ENCODE data around the gene NUP43.
"Not testable (repeated sequence)": the region's sequence is repeated elsewhere in the genome, so short reads cannot be mapped to it uniquely, and the experiment has no call there.

The NUP43 gene, protein sequence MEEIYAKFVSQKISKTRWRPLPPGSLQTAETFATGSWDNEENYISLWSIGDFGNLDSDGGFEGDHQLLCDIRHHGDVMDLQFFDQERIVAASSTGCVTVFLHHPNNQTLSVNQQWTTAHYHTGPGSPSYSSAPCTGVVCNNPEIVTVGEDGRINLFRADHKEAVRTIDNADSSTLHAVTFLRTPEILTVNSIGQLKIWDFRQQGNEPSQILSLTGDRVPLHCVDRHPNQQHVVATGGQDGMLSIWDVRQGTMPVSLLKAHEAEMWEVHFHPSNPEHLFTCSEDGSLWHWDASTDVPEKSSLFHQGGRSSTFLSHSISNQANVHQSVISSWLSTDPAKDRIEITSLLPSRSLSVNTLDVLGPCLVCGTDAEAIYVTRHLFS

DNA sequence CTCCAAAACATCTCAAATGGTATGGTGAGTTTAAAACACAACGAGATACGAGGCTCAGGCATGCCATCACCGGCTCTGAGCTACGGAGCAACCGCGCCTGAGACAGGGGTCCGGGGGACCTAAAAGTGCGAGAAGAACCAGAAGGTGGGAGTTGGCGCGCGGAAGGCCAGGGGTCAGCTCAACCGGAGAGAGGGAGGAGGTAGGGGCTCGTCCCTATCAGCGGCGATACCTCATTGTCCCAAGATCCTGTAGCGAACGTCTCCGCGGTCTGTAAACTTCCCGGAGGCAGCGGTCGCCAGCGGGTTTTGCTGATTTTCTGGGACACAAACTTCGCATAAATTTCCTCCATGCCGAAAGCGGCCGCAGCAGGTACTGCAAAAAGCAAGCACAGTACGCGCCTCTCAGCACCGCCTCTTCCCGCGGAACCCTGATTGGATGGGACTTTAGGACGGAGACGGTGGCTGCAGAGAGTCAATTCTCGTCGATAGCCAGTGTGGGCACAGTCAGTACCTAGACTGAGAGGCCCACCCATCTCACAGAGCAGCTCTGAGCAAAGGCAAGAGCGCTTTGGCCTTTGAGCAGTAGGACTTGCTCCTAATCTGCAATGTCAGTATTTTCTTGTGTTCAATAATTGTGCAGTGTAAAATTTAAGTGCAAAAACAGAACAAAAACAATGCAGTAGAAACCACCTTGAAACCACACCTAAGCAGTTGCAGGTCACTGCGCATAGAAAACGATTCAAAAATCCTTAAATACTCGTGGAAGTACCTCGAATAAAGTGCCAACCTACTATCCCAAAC is at the start of gene NUP43:
Gene NUP43 (minus strand): TSS at position 383 of the 800 bp plus-strand sequence. CDS start 34 bp downstream, at position 349.
- peak; percentile 91 for DNase-seq

DNA sequence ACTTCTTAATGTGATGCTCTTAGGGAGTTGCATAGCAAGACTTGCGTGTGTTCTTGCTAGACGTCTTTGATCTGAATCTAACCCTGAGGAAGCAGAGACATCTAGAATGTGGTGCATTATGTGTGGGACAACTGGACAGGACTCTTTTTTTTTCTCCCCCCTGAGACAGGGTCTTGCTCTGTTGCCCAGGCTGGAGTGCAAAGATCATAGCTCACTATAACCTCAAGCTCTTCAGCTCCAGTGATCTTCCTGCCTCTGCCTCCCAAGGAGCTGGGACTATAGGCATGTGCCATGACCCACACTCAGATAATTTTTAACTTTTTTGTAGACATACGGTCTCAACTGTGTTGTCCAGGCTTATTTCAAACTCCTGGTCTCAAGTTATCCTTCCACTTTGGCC is 37.2 kb upstream of the NUP43 start:
- DNase-seq: no peak

DNA sequence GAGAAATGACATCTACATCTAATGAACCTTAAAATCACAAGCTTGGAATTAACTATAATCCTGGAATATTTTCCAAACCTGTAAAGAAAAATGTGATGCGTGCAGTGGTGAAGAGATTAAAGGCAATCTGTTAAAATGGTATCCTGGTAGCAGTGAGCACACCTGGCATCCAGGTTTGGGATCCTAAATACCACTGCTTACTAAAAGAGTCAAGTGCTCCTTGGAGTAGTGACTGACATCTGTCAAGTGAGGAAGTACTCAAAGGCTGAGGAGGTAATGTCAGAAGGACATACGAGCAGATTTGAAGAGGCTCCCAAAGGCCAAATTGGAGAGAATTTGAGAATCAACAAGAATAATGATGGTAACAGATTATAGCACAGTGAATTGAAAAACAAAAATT is 36.0 kb upstream of the NUP43 start:
- DNase-seq: no peak

DNA sequence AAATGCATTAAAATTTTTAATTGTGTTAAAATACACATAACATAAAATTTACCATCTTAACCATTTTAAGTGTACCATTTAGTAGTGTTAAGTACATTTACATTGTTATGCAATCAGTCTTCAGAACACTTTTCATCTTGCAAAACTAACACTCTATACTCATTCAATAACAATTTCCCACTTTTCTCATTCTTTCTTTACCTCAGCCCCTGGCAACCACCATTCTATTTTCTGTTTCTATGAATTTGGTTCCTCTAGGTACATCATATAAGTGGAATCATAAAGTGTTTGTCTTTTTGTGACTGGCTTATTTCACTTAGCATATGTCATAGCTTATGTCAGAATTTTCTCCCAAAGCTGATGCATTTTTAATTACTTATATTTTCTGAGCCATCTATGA is 35.4 kb upstream of the NUP43 start:
- no peak for DNase-seq

DNA sequence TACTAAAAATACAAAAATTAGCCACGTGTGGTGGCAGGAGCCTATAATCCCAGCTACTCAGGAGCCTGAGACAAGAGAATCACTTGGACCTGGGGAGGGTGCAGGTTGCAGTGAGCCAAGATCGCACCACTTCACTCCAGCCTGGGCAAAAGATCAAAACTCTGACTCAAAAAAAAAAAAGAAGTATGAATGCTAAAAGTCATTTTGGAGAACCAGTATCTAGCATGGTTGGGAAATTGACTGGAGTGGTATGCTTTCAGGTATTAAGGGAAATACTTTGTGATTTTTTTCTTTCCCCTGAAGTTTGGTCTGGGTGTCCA is 33.3 kb upstream of the NUP43 start:
- no peak for DNase-seq

DNA sequence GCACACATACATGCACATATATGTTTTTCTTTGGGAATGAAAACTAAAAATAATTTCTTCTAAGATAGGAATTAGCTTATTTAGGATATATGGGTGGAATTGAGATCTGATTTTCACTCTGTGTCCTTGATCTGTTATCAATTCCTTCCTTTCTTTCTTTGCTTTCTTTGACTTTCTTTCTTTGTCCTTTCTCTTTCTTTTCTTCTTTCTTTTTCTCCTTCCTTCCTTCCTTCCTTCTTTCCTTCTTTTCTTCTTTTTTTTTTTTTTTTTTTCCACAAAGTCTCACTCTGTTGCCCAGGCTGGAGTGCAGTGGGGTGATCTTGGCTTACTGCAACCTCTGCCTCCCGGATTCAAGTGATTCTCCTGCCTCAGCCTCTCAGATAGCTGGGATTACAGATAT is 31.3 kb upstream of the NUP43 start:
- no peak for DNase-seq

DNA sequence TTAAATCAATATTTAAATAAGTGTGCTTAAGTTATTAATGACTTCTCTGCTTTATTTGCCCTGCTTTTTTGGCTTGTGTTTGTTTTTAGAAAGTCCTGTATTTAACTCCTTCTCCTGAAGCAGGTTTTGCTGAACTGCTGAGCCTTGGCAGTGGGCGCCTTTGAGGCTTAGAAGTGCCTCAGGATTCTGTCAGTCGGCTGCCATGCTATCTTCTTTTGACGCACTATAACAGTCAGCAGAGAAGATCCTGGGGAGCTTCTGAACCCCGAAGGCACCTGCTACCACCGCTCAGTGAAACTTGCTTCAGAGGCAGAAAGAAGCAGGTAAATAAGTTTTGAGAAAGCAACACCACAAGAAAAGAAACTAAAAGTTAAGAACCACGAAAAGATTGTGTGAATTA is 25.6 kb upstream of the NUP43 start:
- DNase-seq: no peak

DNA sequence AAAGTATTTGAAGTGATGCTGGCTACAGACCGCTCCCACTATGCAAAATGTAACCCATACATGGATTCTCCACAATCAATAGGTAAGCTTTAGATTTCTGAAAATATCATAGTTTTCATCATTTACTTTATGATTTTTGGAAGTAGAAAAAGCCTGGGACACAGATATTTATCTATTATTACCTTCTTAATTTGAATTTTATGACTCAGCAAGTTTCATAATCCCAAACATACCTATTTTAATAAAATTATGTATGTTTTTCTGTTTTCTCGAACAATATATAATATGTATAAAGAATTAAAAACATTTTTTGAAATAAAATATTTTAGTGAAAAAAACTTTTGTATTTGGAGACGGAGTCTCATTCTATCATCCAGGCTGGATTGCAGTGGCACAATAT is 24.9 kb upstream of the NUP43 start:
- DNase-seq: no peak

DNA sequence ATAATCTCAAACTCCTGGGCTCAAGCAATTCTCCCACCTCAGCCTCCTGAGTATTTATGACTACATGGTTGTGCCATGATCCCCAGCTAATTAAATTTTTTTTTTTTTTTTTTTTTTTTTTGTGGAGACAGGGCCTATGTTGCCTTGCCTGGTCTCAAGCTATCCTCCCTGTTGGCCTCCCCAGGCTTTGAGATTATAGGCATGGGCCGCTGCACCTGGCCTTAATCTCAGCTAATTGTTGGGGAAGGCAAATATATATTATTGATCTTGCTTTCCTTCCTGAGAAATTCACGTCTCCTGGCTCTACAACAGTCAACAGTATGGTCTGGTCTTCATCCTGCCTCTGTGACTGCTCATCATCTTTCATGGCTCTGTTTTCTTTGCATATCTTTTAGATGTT is 23.3 kb upstream of the NUP43 start:
- DNase-seq: no peak

DNA sequence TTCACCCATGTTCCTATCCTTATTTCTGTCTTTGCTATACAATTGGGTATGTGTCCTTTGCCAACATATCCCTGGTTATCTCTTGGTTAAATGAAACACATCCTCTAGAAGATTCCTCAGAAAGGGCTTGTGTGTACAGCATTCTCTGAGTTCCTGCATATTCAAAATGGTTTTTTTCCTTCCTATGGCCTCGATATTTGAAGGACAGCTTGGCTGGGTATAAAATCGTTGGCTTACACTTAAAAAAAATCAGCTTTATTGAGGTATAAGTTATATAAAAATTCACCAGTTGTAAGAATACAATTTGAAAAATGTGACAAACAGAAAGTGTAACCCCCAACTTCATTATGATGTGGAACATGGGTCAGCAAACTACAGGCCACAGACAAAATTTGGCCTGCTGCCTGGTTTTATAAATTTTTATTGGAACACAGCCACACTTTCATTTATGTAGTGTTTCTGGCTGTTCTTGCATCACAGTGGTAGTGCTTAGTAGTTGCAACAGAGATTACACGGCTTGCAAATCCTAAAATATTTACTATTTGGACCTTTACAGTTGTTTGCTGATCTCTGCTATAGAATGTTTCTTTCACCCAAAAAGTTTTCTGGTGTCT is 19.9 kb upstream of the NUP43 start:
- DNase-seq: no peak

DNA sequence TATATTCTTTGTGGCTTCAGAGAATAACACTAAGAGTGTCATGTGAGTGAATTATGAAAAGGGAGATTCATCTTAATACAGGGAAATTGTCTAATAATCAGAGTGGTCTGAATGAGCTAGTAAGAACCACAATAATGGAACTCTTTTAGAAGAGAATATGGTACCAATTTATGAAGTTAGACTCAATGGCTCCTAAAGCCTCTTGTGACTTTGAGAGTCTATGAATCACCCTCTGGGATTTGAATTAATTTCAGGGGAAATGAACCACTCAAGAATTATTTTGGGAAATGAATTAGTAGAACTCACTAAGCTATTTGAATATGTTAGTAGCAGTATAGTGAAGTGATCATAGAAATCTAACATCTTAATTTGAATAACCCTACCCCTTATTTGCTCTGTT is 17.5 kb upstream of the NUP43 start:
- DNase-seq: no peak

DNA sequence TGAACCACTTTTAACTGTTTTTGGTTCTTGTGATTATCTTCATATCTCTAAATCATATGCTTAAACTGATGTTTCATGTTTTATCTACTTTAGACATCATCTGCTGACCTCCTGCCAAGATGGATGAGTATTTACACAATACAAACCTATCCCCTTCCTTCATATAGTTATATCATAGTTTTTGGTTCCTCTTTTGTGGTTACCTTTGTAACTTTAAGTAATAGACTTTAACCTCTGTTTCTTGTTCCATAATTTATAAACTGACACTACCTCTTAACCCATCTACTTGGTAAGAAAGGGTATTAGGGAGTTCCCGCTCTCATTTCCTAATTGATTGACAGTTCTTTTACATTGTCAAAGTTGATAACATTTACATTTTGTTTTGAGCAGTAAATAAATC is 15.1 kb upstream of the NUP43 start:
- DNase-seq: no peak

DNA sequence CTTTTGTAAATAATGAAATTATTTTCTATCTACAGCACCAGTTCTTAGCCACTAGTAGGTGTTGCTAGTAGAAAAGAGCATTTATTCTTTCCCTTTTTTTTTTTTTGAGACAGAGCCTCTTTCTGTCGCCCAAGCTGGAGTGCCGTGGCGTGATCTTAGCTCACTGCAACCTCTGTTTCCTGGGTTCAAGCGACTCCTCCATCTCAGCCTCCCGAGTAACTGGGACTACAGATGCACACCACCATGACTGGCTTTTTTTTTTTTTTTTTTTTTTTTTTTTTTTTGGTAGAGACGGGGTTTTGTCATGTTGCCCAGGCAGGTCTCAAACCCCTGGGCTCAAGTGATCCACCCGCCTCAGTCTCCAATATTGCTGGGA is 9.9 kb upstream of the NUP43 start:
- DNase-seq: no peak

DNA sequence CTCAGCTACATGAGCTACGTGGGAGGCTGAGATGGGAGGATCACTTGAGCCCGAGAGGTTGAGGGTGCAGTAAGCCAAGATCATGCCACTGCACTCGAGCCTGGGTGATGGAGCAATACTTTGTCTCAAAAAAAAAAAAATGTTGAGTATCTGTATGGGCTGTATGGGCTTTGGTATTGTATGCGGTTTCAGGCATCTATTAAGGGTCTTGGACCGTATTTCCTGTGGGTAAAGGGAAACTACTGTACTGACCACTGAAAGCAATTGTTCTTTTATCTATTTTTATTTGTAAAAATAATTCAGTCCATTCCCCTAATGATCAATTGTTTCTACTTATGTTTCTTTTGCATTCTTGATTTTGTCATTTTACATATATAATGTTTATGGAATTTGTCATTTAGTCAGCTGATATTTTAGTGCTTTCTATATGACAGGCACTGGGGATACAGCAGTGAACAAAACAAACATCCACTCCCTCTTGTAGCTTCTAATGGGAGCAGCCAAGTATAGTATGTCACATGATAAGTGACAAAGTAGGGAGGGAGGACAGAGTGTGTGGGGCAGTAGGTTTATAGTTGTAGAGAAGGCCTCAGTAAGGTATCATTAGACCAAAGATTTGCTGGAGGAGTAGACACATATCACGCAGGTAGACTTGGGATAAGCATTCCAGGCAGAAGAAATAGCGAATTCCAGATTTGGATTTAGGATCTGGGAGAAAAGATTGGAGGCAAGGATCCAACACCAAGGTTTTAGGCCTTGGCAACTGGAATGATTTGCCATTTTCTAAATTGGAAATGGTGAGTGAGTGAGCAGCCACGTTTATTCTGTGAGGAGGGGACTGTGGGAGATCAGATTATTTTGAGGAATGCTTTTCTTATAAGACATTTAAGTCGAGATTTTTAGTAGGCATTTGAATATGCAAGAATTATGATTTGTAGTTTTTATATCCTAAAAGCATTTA is 9.3 kb upstream of the NUP43 start:
- DNase-seq: no peak

DNA sequence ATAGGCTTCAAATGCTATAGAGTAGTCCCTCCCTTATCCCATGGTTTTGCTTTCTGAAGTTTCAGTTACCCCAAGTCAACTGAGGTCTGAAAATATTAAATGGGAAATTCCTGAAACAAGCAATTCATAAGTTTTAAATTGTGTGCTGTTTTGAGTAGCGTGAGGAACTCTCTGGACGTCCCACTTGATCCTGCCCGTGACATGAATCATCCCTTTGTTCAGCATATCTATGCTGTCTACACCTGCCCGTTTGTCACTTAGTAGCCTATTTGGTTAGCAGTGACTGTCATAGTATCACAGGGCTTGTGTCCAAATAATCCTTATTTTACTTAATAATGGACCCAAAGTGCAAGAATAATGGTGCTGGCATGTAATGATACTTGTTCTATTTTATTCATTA is 8.2 kb upstream of the NUP43 start:
- no peak for DNase-seq

DNA sequence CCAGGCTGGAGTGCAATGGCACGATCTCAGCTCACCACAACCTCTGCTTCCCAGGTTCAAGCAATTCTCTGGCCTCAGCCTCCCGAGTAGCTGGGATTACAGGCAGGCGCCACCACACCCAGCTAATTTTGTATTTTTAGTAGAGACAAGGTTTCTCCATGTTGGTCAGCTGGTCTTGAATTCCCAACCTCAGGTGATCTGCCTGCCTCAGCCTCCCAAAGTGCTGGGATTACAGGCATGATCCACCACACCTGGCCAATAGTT is 7.0 kb upstream of the NUP43 start:
- DNase-seq: not testable (repeated sequence)

DNA sequence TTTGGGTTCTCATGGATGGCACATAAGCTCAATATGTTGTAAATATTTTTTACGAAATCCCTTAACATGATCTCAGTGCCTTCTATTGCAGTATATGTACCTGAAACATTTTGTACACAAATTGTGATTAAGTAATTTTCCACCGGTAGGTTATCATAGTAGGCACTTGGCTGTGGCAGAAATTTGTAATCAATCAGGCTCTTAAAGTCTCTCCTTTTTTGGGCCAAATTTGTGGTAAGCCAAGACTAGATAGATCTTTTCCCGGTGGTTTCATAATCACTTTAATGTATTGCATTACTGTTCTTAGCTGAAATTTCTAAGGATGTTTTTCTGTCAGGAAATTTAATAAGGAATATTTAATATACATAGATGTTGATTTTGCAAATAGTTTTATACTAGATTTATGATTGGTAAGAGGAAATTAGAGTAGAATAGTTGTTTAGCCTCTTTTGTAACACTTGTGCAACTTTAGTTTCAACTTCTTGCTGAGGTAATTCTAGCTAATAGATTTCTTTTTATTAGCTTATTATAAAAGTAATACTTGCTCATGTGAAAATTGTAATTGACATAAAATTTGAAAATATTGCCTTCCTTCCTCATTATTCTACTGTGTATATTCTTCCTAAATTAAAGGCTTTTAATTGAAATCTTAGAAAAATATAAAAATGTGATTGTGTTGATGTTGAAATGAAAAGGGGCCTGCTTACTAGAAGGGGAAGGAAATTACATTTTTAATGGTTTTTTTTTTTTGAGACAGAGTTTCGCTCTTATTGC is 6.5 kb upstream of the NUP43 start:
- DNase-seq: no peak

DNA sequence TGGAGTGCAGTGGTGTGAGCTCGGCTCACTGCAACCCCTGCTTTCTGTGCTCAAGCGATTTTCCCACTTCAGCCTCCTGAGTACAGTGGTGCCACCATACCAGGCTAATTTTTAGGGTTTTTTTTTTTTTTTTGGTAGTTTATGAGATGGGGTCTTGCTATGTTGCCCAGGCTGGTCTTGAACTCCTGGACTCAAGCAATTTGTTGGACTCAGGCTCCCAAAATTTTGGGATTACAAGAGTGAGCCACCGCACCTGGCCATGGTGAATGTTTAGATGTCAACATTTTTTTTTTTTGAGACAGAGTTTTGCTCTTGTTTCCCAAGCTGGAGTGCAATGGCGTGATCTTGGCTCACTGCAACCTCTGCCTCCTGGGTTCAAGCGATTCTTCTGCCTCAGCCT is 5.6 kb upstream of the NUP43 start:
- DNase-seq: not testable (repeated sequence)

DNA sequence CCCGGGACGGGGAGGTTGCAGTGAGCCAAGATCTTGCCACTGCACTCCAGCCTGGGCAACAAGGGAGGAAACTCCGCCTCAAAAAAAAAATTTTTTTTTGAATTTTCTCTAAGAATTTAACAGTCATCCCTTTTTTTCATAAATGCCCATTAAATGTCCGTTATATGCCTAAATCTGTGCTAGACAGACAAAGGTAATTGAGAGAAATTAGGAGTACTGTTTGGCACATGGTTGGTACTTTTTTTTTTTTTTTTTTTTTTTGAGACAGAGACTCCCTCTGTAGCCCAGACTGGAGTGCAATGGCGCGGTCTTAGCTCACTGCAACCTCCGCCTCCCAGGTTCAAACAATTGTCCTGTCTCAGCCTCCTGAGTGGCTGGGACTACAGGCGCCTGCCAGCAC is 4.9 kb upstream of the NUP43 start:
- no peak for DNase-seq

DNA sequence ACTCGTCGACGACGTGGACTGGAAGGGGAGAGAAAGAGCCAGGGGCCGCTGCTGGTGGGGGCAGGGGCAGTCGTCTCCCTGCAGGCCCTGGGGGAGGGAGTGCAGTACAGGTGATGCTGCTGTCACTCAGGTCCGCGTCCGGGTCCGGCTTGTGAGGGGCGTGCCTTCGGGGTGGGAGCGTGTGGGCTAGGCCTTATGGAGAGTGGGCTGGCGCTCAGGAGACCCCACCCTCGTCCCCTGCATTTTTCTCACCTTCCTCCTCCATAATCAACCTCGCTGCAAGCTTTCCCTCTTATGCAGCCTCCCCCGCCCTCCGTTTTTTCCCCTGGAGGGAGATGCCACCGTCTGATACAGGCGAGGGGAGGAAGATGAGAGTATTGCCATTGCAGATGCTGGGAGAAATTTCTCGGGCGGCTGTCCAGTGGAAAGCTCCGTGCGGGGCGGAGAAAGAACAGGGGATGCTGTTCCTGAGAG is 3.8 kb upstream of the NUP43 start:
- peak; percentile 78 for DNase-seq

DNA sequence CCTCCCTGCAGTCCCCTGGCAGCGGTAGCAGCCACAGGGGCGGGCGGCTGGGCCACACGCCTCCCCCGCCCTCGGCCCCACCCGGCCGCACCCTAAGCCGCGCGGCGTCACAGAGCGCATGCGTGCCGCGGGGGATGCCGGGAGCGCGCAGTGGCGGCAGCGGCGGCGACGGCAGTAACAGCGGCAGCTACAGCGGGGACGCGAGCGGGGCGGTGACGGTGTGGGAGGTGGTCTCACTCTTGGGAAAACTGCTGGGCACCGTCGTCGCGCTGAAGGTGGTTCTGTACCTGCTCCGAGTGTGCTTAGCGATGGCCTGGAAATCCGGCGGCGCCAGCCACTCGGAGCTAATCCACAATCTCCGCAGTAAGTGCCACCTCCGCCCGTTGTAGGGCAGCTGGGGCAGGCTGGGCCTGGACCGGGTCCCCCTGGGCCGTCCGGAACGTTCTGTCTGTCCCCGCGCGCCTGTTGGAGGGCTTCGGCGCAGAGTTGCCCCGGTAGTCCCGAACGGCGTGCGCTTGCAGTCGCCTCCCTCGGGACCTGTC is 3.3 kb upstream of the NUP43 start, which contains the start of gene PCMT1:
Gene PCMT1 (plus strand): TSS at position 148 of the 542 bp plus-strand sequence. CDS start 161 bp downstream, at position 309.
- DNase-seq: peak; percentile 82

DNA sequence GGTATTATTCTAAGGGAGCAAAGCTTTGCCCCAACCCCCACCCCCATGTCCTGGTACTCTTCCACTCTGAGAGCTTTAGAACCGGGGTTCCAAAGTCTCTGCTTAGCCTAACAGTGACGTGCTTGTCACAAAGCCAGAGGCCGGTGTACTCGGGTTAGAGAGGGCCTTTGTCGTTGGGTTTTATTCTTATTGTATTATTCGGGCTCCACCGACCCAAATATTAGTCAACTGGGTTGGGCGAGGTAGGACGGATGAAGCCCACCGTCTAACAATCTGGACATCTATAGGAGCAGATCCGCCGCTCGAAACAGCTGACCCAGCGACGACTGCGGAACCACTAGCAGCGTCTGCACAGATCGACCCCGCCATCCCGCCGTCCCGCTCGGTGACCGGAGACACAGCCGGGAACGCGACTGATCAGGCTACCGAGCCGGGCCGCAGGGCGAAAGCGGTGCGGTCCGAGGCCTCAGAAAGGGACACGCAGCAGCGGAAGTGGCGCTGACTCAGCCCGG is 2.8 kb upstream of the NUP43 start:
- DNase-seq: not testable (repeated sequence)
